ENCODE results near the gene HCN4. TPM values are rescaled to one million over a fixed set of nuclear protein-coding genes. Genes with fewer than 3 reads are reported as not detected.
A peak's percentile ranks its signal among the peaks of the same experiment; 100 is the strongest.

HCN4 gene
- total RNA-seq, 6 donors from 2014 or later = under 0.01 to 0.69 (median 0.19) TPM

DNA sequence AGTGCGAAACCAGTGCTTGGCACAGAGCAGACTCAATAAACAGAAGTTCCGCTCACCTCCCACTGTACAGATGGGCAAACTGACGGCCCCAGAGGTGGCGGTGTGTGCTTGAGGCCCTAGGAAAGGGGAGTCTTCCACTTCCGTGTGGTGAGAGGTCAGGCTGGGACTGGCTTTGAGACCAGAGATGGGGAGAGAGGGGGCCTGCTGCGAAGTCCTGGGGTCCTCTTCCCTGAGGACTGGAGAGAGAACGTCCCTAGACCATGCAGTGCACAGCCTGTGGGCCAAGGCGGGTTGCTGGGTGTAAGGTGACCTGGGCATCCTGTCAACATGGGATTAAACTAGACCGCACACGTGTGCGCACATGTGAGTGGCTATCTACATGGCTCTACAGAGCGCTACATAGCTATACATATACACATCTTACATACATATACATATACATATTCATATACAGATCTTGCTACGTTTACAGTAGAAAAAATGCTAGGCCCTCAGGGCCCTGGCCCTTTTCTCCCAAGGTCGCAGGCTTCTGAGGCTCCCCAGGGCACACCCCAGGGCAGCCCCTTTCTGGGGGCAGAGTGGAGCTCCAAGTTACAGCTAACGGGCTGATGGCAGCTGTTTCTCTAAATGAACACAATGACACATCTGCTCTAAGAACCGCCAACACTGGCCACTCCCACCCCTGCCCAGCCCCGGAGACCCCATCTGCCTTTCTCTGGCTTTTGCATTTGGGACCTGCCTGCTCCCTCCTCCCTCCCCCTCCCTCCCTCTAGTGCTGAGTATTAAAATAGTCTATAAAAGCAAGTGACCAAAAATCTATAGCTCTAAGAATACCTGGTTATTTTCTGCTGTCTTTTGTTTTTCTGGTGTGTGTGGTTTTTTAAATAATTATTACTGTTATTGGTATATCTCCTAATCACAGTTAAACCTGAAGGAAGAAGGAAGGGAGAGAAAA lies 47.0 kb downstream of the HCN4 start:
- no peak overlapping the region for H3K4me3 ChIP-seq
- WGBS, 2 donors = 82 to 86% methylated on average over 14 to 17 of the region's 17 CpGs
- H3K4me1 ChIP-seq = no peaks in the 10 kb centered on the region
- no peaks in the 10 kb centered on the region for H3K9me3 ChIP-seq
- no peaks in the 10 kb centered on the region for H3K36me3 ChIP-seq
- ATAC-seq (ENCODE audit: low FRiP score in 2 of 2) (no peak), DNase-seq (no peak)
- H3K27me3 ChIP-seq = peaks cover 0 to 6% (median 0%) of the 10 kb centered on the region in 4 donors
- H3K27ac ChIP-seq = no peak overlapping the region
- no peak for TF ChIP-seq CTCF (IDR thresholded peaks at IDR 0.05)
- TF ChIP-seq EP300 (IDR thresholded peaks at IDR 0.05) = no peak
- TF ChIP-seq POLR2A (IDR thresholded peaks at IDR 0.05) = no peak
- no peak for TF ChIP-seq POLR2AphosphoS5 (IDR thresholded peaks at IDR 0.05)

- Histone ChIP-seq H3K4me3 (no peak overlapping the region), H3K4me1 (no peaks in the 10 kb centered on the region), H3K27ac (no peak overlapping the region), H3K36me3 (no peaks in the 10 kb centered on the region), H3K9me3 (no peaks in the 10 kb centered on the region), H3K27me3 (peaks cover 0 to 6% (median 0%) of the 10 kb centered on the region in 4 donors)
- TF ChIP-seq EP300 (IDR thresholded peaks at IDR 0.05) (no peak), POLR2A (IDR thresholded peaks at IDR 0.05) (no peak), POLR2AphosphoS5 (IDR thresholded peaks at IDR 0.05) (no peak), CTCF (IDR thresholded peaks at IDR 0.05) (no peak)
- DNase-seq = no peak
- WGBS, 2 donors = 87 to 89% methylated on average over 3 of the region's 3 CpGs
- no peak for ATAC-seq (ENCODE audit: low FRiP score in 2 of 2)
These were observed 48.1 kb downstream of the HCN4 start for GRCh38 chr15:73320619-73321180.

GRCh38 chr15:73319460-73320245 lies 49.1 kb downstream of the HCN4 start:
- no peak overlapping the region for H3K27ac ChIP-seq
- no peak for ATAC-seq (ENCODE audit: low FRiP score in 2 of 2)
- H3K4me3 ChIP-seq = no peak overlapping the region
- WGBS, 2 donors = 64 to 75% methylated on average over 8 of the region's 8 CpGs
- no peak for TF ChIP-seq EP300 (IDR thresholded peaks at IDR 0.05)
- no peak for TF ChIP-seq POLR2A (IDR thresholded peaks at IDR 0.05)
- TF ChIP-seq CTCF (IDR thresholded peaks at IDR 0.05) = no peak
- peaks cover 0 to 6% (median 0%) of the 10 kb centered on the region in 4 donors for H3K27me3 ChIP-seq
- H3K36me3 ChIP-seq = no peaks in the 10 kb centered on the region
- H3K9me3 ChIP-seq = no peaks in the 10 kb centered on the region
- DNase-seq = no peak
- no peaks in the 10 kb centered on the region for H3K4me1 ChIP-seq

DNA sequence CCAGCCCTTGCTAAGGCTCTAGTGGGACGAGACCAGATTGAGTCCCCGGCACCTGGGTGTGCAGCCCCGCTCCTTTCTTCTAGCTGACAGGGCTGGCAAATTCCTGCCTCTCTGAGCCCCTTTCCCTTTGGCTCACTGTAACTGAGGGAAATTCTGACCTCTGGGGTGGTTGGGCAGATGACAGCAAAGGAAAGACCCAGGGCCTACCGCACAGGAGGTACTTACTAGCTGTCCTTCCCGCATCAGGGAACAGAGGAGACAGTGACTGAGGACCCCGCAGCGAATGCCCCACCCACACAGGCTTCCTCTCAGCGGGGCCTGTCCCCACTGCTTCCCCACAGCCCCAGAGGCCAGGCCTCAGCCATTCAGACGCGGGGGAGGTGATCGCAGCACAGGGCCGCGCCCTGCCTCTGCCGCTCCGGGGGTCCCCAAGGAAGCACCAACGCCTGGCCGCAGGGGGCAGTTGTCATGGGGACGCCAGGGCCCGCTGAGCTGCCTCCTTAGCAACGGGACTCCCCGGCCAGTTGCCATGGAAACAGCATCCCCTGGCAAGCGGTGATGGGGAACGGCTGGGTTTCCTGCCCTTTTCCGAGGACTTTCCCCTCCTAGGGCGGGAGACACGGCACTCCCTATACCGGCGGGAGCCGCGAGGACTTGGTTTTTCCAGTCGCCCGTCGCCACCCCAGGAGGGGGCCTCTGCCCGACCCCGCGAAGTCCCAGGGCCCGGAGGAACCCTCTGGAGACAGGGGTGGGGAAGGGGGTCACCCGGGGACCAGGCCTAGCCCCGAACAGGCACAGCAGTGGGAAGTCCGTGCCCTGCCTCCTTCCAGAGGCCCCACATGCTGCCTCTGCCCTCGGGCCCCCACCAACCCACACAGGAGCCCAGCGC lies 50.1 kb downstream of the HCN4 start:
- 25 to 64% methylated on average over 4 to 38 of the region's 42 CpGs for WGBS, 2 donors
- DNase-seq (peak; percentile 16 to 66), ATAC-seq (ENCODE audit: low FRiP score in 2 of 2) (peak in 1 of 2 donors; percentile 17)

More for the DNA sequence above, 50.1 kb downstream of the HCN4 start:
- TF ChIP-seq POLR2AphosphoS5 (IDR thresholded peaks at IDR 0.05) (no peak), EP300 (IDR thresholded peaks at IDR 0.05) (no peak)
- Histone ChIP-seq H3K27ac (no peak overlapping the region), H3K27me3 (peaks cover 0 to 6% (median 0%) of the 10 kb centered on the region in 4 donors), H3K9me3 (no peaks in the 10 kb centered on the region), H3K36me3 (no peaks in the 10 kb centered on the region), H3K4me3 (no peak overlapping the region), H3K4me1 (no peaks in the 10 kb centered on the region)
